Activated CD8-positive, alpha-beta memory T cell treated with anti-CD3 and anti-CD28 coated beads, Interleukin-2, amount 10 ng/mL, durations not matched to agents 7 days and 5 days (primary cell): Measurements from ENCODE around the gene NDUFAF3. TPM values are rescaled to one million over a fixed set of nuclear protein-coding genes. Genes with fewer than 3 reads are reported as not detected.
A peak's percentile ranks its signal among the peaks of the same experiment; 100 is the strongest.

Source experiments
- ATAC-seq: fragments of 150-1000 bp; cut with Tn5 transposase; one replicate; pipeline ENCODE4 v1.10.0; 2021; ENCODE audit warnings: moderate library complexity
- CTCF ChIA-PET: fragments of 350-600 bp; sonication (Branson Sonifier 250); formaldehyde crosslinking; loops from one replicate; lab custom pipeline; 2021; ENCODE audit warnings: antibody characterized with exemption; lab: Charles Lee
- DNase-seq: peaks from one replicate; pipeline ENCODE4 v3.0.0-alpha.2; 2020
- H3K27ac Mint-ChIP-seq: one replicate; pipeline ENCODE4 v1.8.0; 2021; ENCODE audit warnings: mild to moderate bottlenecking, mixed read lengths
- H3K27me3 Mint-ChIP-seq: one replicate; pipeline ENCODE4 v1.8.0; 2021; ENCODE audit warnings: mixed read lengths
- H3K36me3 Mint-ChIP-seq: one replicate; pipeline ENCODE4 v1.8.0; 2021; ENCODE audit warnings: mild to moderate bottlenecking, mixed read lengths
- H3K4me1 Mint-ChIP-seq: one replicate; pipeline ENCODE4 v1.8.0; 2021; ENCODE audit warnings: mixed read lengths
- H3K4me3 Mint-ChIP-seq: one replicate; pipeline ENCODE4 v1.8.0; 2021; ENCODE audit warnings: mild to moderate bottlenecking, moderate library complexity, mixed read lengths
- H3K9me3 Mint-ChIP-seq: one replicate; pipeline ENCODE4 v1.8.0; 2022; ENCODE audit warnings: low read depth, mixed read lengths
- total RNA-seq, 2 experiments: library from RNA; stranded (reverse); gene quantifications; one replicate each; pipeline ENCODE4 v1.2.3, GENCODE V29; 2021

NDUFAF3 gene
- total RNA-seq, 2 experiments from 2014 or later, result 94.3 to 101 TPM

GRCh38 chr3:49025005-49025792 is 3.3 kb downstream of the NDUFAF3 start:
- Mint-ChIP-seq H3K9me3 (no peaks in the 10 kb centered on the region), H3K27ac (peak overlapping the region; percentile 47), H3K4me3 (no peak overlapping the region), H3K27me3 (no peaks in the 10 kb centered on the region), H3K4me1 (peaks cover 62% of the 10 kb centered on the region), H3K36me3 (peaks cover 48% of the 10 kb centered on the region)
- ATAC-seq (no peak), DNase-seq (no peak)
- CTCF ChIA-PET, result interaction anchor here (0.8 to 9.4 kb wide), 3 partner anchors 13 to 36 kb away, joined by 3 to 88 read pairs (median 3); partner anchors contain the start of gene P4HTM

DNA sequence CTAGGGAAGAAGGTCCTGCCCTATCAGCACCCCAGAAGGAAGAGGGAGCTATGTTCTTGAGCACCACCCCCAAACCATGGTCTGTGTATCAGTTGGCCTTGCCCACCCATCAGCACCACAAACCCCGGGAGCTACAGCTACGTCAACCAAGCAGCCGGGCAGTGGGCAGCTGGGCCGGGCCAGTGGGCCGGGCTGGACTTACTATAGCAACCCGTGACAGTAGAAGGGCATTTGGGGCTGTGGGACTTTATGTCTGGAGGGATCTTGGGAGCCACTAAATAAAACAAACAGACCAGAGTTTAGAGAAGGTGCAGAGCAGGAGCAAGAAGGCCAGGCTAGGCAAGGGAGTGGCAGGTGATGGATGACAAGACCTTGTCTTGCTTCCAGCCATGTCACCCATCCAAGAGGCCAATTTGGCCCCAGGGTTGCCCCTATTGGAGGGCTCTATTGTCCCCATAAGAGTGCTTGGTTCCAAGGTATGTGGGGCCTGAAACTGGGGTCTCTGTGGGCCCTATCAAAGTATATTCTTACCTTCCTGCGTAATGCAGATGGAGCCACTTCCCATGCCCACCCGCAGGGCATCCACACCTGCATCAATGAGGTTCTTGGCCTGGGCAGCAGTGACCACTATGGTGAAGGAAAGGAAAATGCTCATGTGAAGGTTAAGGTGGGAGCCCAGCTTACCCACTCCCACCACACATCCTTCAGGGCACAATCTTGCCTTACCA is 4.0 kb downstream of the NDUFAF3 start:
- ATAC-seq, result no peak
- no peak for DNase-seq
- no peaks in the 10 kb centered on the region for H3K27me3 Mint-ChIP-seq
- no peak overlapping the region for H3K4me3 Mint-ChIP-seq
- H3K9me3 Mint-ChIP-seq, result no peaks in the 10 kb centered on the region
- CTCF ChIA-PET, result interaction anchor here (0.8 to 9.4 kb wide), 4 partner anchors 13 to 38 kb away, joined by 3 to 88 read pairs (median 3); partner anchors contain the start of gene P4HTM
- H3K27ac Mint-ChIP-seq, result peak overlapping the region; percentile 47
- peaks cover 60% of the 10 kb centered on the region for H3K4me1 Mint-ChIP-seq
- H3K36me3 Mint-ChIP-seq, result peaks cover 50% of the 10 kb centered on the region

- H3K36me3 Mint-ChIP-seq, result peaks cover 50% of the 10 kb centered on the region
- no peak for ATAC-seq
- H3K4me3 Mint-ChIP-seq, result no peak overlapping the region
- H3K27me3 Mint-ChIP-seq, result no peaks in the 10 kb centered on the region
- no peak for DNase-seq
- CTCF ChIA-PET, result interaction anchor here (1.4 kb wide), 1 partner anchor 39 kb away, joined by 3 read pairs; no protein-coding TSS in a partner anchor
- H3K4me1 Mint-ChIP-seq, result peaks cover 60% of the 10 kb centered on the region
- H3K27ac Mint-ChIP-seq, result peak overlapping the region; percentile 25
- no peaks in the 10 kb centered on the region for H3K9me3 Mint-ChIP-seq
Observed at GRCh38 chr3:49026536-49026935, 4.6 kb downstream of the NDUFAF3 start.

GRCh38 chr3:49027634-49028033 is 5.7 kb downstream of the NDUFAF3 start:
- Mint-ChIP-seq H3K27ac (peak overlapping the region; percentile 95), H3K36me3 (peaks cover 57% of the 10 kb centered on the region), H3K4me1 (peaks cover 58% of the 10 kb centered on the region), H3K4me3 (no peak overlapping the region), H3K27me3 (no peaks in the 10 kb centered on the region), H3K9me3 (no peaks in the 10 kb centered on the region)
- CTCF ChIA-PET, result interaction anchor here (1.2 to 1.4 kb wide), 2 partner anchors 38 to 40 kb away, joined by 3 to 4 read pairs; no protein-coding TSS in a partner anchor
- no peak for ATAC-seq
- DNase-seq, result no peak

GRCh38 chr3:49028298-49028672 is 6.4 kb downstream of the NDUFAF3 start:
- peak overlapping the region; percentile 95 for H3K27ac Mint-ChIP-seq
- ATAC-seq (no peak), DNase-seq (peak; percentile 39)
- H3K4me3 Mint-ChIP-seq, result peak overlapping the region; percentile 89
- CTCF ChIA-PET, result interaction anchor here (1.1 to 1.8 kb wide), 4 partner anchors 21 to 65 kb away, joined by 4 to 9 read pairs (median 4); partner anchors contain the start of genes QRICH1 and WDR6
- no peaks in the 10 kb centered on the region for H3K9me3 Mint-ChIP-seq
- peaks cover 52% of the 10 kb centered on the region for H3K4me1 Mint-ChIP-seq
- peaks cover 55% of the 10 kb centered on the region for H3K36me3 Mint-ChIP-seq
- no peaks in the 10 kb centered on the region for H3K27me3 Mint-ChIP-seq

DNA sequence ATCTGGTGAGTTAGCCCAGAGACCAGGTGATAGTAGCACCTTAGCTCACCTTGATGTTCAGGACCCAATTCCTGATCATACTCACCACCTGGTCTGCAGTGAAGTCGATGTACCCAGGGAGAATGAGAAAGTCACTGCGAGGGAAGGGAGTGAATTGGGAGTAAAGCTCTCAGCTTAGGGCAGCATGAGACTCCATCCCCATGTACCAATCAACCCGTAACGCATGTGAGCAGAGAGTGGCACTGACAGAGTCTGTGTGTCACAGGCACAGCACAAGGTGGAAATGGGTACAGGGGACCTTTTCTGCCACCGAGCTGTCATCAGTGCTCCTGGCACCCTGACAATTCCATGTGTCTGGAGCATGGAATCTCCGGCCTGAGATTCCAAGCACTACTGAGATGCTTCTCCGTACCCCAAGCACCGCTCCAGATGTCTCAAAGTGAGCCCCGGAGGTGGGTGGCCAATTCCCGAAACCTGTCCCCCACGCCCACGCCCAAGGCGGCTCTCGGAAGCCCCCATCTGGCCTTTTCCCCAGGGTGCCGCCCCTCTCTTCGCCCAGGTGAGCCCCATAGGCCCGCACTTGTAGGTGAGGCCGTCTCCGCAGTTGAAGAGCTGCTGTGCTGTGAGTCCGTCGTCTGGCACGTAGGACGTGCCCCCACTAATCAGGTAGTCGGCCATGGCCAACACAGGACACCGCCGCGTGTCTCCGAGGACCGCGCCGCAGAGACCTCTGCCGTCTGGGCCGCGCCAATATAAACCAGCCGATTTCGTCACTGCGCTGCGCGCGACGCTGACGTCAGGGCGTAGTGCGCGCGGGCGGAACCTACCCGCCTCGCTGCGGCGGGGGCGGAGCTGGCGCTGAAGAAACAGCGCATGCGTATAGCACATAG is 7.0 kb downstream of the NDUFAF3 start, which contains the start of gene IMPDH2:
IMPDH2 (minus strand) TSS at position 726 of the 890 bp plus-strand sequence; CDS start at position 678, 48 bp downstream.
- Mint-ChIP-seq H3K36me3 (peaks cover 50% of the 10 kb centered on the region), H3K9me3 (no peaks in the 10 kb centered on the region), H3K4me1 (peaks cover 47% of the 10 kb centered on the region), H3K4me3 (peak within 1 kb of the TSS; percentile 89), H3K27me3 (no peaks in the 10 kb centered on the region), H3K27ac (peak within 1 kb of the TSS; percentile 95)
- CTCF ChIA-PET, result interaction anchor here (0.7 to 1.8 kb wide), 7 partner anchors 8 to 65 kb away, joined by 3 to 9 read pairs (median 4); partner anchors contain the start of genes QRICH1 and WDR6
- ATAC-seq (peak; percentile 96), DNase-seq (peak; percentile 95)

DNA sequence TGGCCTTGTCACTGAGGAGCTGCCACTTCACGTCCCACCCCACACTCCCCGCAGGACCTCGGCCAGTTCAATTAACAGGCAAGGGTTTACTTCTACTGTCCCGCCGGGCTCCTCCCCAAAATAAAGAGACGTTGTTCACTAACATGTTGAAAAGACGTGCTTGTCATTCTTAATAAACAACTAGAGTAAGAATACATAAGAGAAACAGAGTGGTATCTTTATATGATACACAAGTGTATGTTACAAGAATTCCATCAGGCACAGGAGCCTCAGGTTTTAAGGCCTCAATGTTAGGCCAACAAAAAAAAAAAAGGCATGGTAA is 7.6 kb downstream of the NDUFAF3 start:
- H3K9me3 Mint-ChIP-seq, result no peaks in the 10 kb centered on the region
- H3K36me3 Mint-ChIP-seq, result peaks cover 44% of the 10 kb centered on the region
- H3K4me3 Mint-ChIP-seq, result peak overlapping the region; percentile 89
- DNase-seq (no peak), ATAC-seq (no peak)
- H3K27me3 Mint-ChIP-seq, result no peaks in the 10 kb centered on the region
- peaks cover 42% of the 10 kb centered on the region for H3K4me1 Mint-ChIP-seq
- H3K27ac Mint-ChIP-seq, result peak overlapping the region; percentile 95
- CTCF ChIA-PET, result interaction anchor here (0.7 to 1.8 kb wide), 5 partner anchors 9 to 64 kb away, joined by 3 to 9 read pairs (median 5); partner anchors contain the start of genes QRICH1 and WDR6

GRCh38 chr3:49030321-49030720 is 8.4 kb downstream of the NDUFAF3 start:
- CTCF ChIA-PET, result interaction anchor here (1.5 to 2.5 kb wide), 2 partner anchors 9 to 39 kb away, joined by 4 to 16 read pairs; partner anchors contain the start of gene NDUFAF3
- Mint-ChIP-seq H3K27me3 (no peaks in the 10 kb centered on the region), H3K4me1 (peaks cover 35% of the 10 kb centered on the region), H3K4me3 (no peak overlapping the region), H3K36me3 (peaks cover 41% of the 10 kb centered on the region), H3K27ac (peak overlapping the region; percentile 44), H3K9me3 (no peaks in the 10 kb centered on the region)
- ATAC-seq, result no peak
- no peak for DNase-seq

DNA sequence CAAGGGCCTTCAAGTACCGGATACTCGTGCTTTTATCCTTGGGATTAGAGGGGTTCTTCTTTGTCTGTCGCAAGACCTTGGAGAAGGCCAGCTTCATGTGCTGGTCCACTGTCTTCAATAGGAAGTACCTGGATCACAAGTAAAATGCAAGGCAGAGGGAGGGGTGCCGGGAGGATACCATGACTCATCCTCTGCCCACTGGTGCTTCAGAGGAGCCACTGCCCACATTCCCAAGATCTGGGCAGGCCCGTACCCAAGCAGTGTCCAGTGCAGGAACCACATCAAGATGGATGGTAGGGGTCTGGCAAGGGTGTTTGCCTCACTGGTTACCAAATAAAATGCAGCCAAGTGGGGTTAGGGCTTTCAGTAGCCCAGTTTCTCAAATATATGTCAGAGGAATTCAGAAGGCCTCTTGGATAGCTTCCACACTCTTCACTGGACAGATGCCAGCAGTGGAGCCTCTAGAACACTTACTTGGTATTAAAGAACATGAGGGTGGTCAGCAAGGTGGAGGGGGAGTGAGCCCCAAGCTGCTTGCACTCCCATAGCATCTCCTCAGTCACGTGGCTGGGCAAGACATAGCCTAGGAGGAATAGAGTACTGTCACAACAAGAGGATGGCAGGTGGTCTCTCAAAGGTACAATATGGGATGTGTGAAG is 10.9 kb downstream of the NDUFAF3 start:
- no peaks in the 10 kb centered on the region for H3K9me3 Mint-ChIP-seq
- no peaks in the 10 kb centered on the region for H3K27me3 Mint-ChIP-seq
- no peak overlapping the region for H3K4me3 Mint-ChIP-seq
- H3K27ac Mint-ChIP-seq, result no peak overlapping the region
- ATAC-seq, result no peak
- CTCF ChIA-PET, result interaction anchor here (0.9 to 2.5 kb wide), 3 partner anchors 11 to 45 kb away, joined by 3 to 16 read pairs (median 3); partner anchors contain the start of genes NDUFAF3 and WDR6
- peaks cover 15% of the 10 kb centered on the region for H3K4me1 Mint-ChIP-seq
- H3K36me3 Mint-ChIP-seq, result peaks cover 29% of the 10 kb centered on the region
- DNase-seq, result no peak

GRCh38 chr3:49034650-49035049 is 12.7 kb downstream of the NDUFAF3 start:
- ATAC-seq (no peak), DNase-seq (no peak)
- Mint-ChIP-seq H3K36me3 (peaks cover 24% of the 10 kb centered on the region), H3K4me3 (no peak overlapping the region), H3K9me3 (no peaks in the 10 kb centered on the region), H3K4me1 (no peaks in the 10 kb centered on the region), H3K27ac (no peak overlapping the region), H3K27me3 (no peaks in the 10 kb centered on the region)
- CTCF ChIA-PET, result no interaction called here

GRCh38 chr3:49035281-49035680 is 13.4 kb downstream of the NDUFAF3 start:
- CTCF ChIA-PET, result no interaction called here
- Mint-ChIP-seq H3K4me3 (no peak overlapping the region), H3K4me1 (no peaks in the 10 kb centered on the region), H3K36me3 (peaks cover 24% of the 10 kb centered on the region), H3K9me3 (no peaks in the 10 kb centered on the region), H3K27ac (no peak overlapping the region), H3K27me3 (no peaks in the 10 kb centered on the region)
- no peak for ATAC-seq
- no peak for DNase-seq

DNA sequence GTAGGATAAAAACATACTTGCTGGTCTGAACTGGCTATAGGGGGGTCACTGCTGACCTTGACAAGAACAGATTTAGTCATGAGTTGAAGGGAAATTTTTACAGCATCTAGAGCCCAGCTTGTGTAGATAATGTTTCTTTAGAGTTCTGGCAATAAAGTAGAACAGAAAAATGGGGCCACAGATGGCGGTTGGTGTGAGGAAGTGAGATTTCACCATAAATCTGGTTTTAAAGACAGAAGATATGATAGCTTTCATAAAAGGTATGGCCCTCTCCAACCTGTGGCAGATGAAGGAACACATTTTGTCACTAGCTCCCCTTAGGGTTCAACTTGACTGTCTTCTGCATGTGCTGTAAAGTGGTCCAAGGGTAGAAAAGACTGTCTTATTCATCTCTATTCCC is 31.6 kb downstream of the NDUFAF3 start:
- Mint-ChIP-seq H3K27me3 (no peaks in the 10 kb centered on the region), H3K4me1 (no peaks in the 10 kb centered on the region), H3K36me3 (peaks cover 55% of the 10 kb centered on the region), H3K27ac (no peak overlapping the region), H3K9me3 (no peaks in the 10 kb centered on the region), H3K4me3 (no peak overlapping the region)
- DNase-seq, result no peak
- CTCF ChIA-PET, result interaction anchor here (0.8 kb wide), 1 partner anchor 24 kb away, joined by 3 read pairs; the partner anchor contains the start of gene IMPDH2
- ATAC-seq, result no peak
